H1 (cell line): ENCODE data around the gene PML. TPM values are rescaled to one million over a fixed set of nuclear protein-coding genes. Genes with fewer than 3 reads are reported as not detected.

Experiments used
- CTCF ChIA-PET: fragments of 300-600 bp; sonication (Branson Sonifier 250); formaldehyde crosslinking; loops from one replicate; lab custom pipeline; 2021; ENCODE audit not compliant: partially characterized antibody; lab: Charles Lee
- POLR2A ChIA-PET: fragments of 300-600 bp; sonication (Branson Sonifier 250); formaldehyde crosslinking; loops from one replicate; lab custom pipeline; 2021; ENCODE audit warnings: inconsistent platforms; ENCODE audit not compliant: partially characterized antibody; lab: Charles Lee
- DNase-seq, 2 experiments: peaks; one replicate each; pipeline versions ENCODE4 v3.0.0 to v3.0.0-alpha.2; 2010 to 2022; ENCODE audit warnings: low spot score in 2 of 2, low read depth in 1 of 2, mixed read lengths in 1 of 2
- FAIRE-seq: peaks from 2 replicates; lab custom pipeline; 2011; peaks lifted over from hg19 to GRCh38; lab: Jason Lieb, UNC
- H2AFZ ChIP-seq: 2 replicates; pipeline ENCODE4 v1.8.1; 2012; ENCODE audit warnings: low read length, inconsistent platforms
- H2AK5ac ChIP-seq: 2 replicates; pipeline ENCODE4 v1.6.1; 2013; ENCODE audit warnings: low read depth, low read length
- H2BK120ac ChIP-seq: replicated peaks from 2 replicates; pipeline ENCODE3; 2013; ENCODE audit warnings: low read depth, low read length, inconsistent platforms
- H2BK12ac ChIP-seq: 2 replicates; pipeline ENCODE4 v1.6.1; 2013; ENCODE audit warnings: low read depth, low read length
- H2BK15ac ChIP-seq: 2 replicates; pipeline ENCODE4 v1.6.1; 2013; ENCODE audit warnings: low read length
- H2BK20ac ChIP-seq: 2 replicates; pipeline ENCODE4 v1.6.1; 2013; ENCODE audit warnings: low read length
- H2BK5ac ChIP-seq: 2 replicates; pipeline ENCODE4 v1.6.1; 2013; ENCODE audit warnings: low read depth, low read length
- H3K14ac ChIP-seq: 2 replicates; pipeline ENCODE4 v1.6.1; 2013; ENCODE audit warnings: inconsistent platforms; ENCODE audit not compliant: insufficient read length
- H3K18ac ChIP-seq: 2 replicates; pipeline ENCODE4 v1.6.1; 2013; ENCODE audit warnings: low read length; ENCODE audit errors: extremely low read depth
- H3K23ac ChIP-seq: 2 replicates; pipeline ENCODE4 v1.6.1; 2013; ENCODE audit warnings: inconsistent platforms; ENCODE audit not compliant: insufficient read length
- H3K23me2 ChIP-seq: 2 replicates; pipeline ENCODE4 v1.6.1; 2013; ENCODE audit warnings: low read depth, low read length
- H3K27ac ChIP-seq: 2 replicates; pipeline ENCODE4 v1.6.1; 2011; ENCODE audit warnings: low read depth, low read length, inconsistent platforms
- H3K27me3 ChIP-seq, 4 experiments: replicated peaks in 1 of 4; 1 replicate in 1 of 4; 2 replicates in 3 of 4; pipeline versions ENCODE4 v1.6.1 to v1.8.1; 2011 to 2013; ENCODE audit warnings: low read length in 3 of 4, mild to moderate bottlenecking in 3 of 4, inconsistent platforms in 2 of 4, mixed read lengths in 2 of 4, moderate library complexity in 1 of 4; ENCODE audit not compliant: control insufficient read depth in 3 of 4, insufficient read depth in 3 of 4; ENCODE audit errors: extremely low read depth in 1 of 4
- H3K36me3 ChIP-seq, 4 experiments: 2 replicates each; pipeline versions ENCODE4 v1.6.1 to v1.8.1; 2011 to 2013; ENCODE audit warnings: mild to moderate bottlenecking in 4 of 4, low read length in 3 of 4, moderate library complexity in 2 of 4, control low read depth in 1 of 4, inconsistent platforms in 1 of 4; ENCODE audit not compliant: insufficient read depth in 4 of 4, control insufficient read depth in 2 of 4
- H3K4ac ChIP-seq: replicated peaks from 2 replicates; pipeline ENCODE3; 2013; ENCODE audit warnings: low read length, low read depth, mixed read lengths, inconsistent platforms; ENCODE audit not compliant: insufficient read length
- H3K4me1 ChIP-seq, 4 experiments: replicated peaks in 1 of 4; 1 replicate in 1 of 4; 2 replicates in 3 of 4; pipeline versions ENCODE4 v1.6.1 to v1.8.1; 2011 to 2013; ENCODE audit warnings: low read length in 3 of 4, inconsistent platforms in 2 of 4, mixed read lengths in 1 of 4; ENCODE audit not compliant: insufficient read depth in 4 of 4, control insufficient read depth in 3 of 4
- H3K4me2 ChIP-seq, 2 experiments: 2 replicates each; pipeline versions ENCODE4 v1.6.1 to v1.8.1; 2011 to 2013; ENCODE audit warnings: low read depth in 2 of 2, low read length in 2 of 2, control low read depth in 1 of 2, inconsistent platforms in 1 of 2, mild to moderate bottlenecking in 1 of 2; ENCODE audit not compliant: insufficient read depth in 1 of 2
- H3K4me3 ChIP-seq, 4 experiments: fragments of 200-600, 300-600 bp in 1 of 4; sonication (generic), shearing (Covaris generic), sonication (Bioruptor Twin) in 1 of 4; 2 replicates each; pipeline versions ENCODE4 v1.5.1 to v1.8.1; 2011 to 2016; ENCODE audit warnings: low read length in 4 of 4, low read depth in 3 of 4, control low read depth in 2 of 4, inconsistent platforms in 2 of 4, mild to moderate bottlenecking in 2 of 4, mixed read lengths in 1 of 4, moderate library complexity in 1 of 4; ENCODE audit not compliant: insufficient read depth in 2 of 4; ENCODE audit errors: extremely low read depth in 1 of 4
- H3K56ac ChIP-seq: replicated peaks from 2 replicates; pipeline ENCODE3; 2013; ENCODE audit warnings: low read depth, mild to moderate bottlenecking, mixed read lengths, low read length, inconsistent platforms; ENCODE audit not compliant: insufficient read length
- H3K79me1 ChIP-seq: 2 replicates; pipeline ENCODE4 v1.6.1; 2013; ENCODE audit warnings: low read depth, low read length, control low read depth
- H3K79me2 ChIP-seq, 2 experiments: 2 replicates each; pipeline versions ENCODE4 v1.6.1 to v1.8.1; 2012 to 2013; ENCODE audit warnings: low read length in 2 of 2, mild to moderate bottlenecking in 2 of 2, inconsistent platforms in 1 of 2; ENCODE audit not compliant: insufficient read depth in 2 of 2, control insufficient read depth in 1 of 2
- H3K9ac ChIP-seq, 4 experiments: replicated peaks in 1 of 4; 1 replicate in 1 of 4; 2 replicates in 3 of 4; pipeline versions ENCODE4 v1.6.1 to v1.8.1; 2011 to 2013; ENCODE audit warnings: low read depth in 3 of 4, low read length in 3 of 4, control low read depth in 2 of 4, mild to moderate bottlenecking in 2 of 4, moderate library complexity in 2 of 4, inconsistent platforms in 1 of 4; ENCODE audit errors: extremely low read depth in 1 of 4
- H3K9me3 ChIP-seq, 2 experiments: 2 replicates each; pipeline versions ENCODE4 v1.6.1 to v1.8.1; 2012 to 2013; ENCODE audit warnings: mild to moderate bottlenecking in 2 of 2, moderate library complexity in 2 of 2, control low read depth in 1 of 2, inconsistent platforms in 1 of 2, low read depth in 1 of 2, low read length in 1 of 2, mixed read lengths in 1 of 2; ENCODE audit not compliant: insufficient read depth in 2 of 2
- H4K20me1 ChIP-seq, 2 experiments: replicated peaks in 1 of 2; 2 replicates each; pipeline versions ENCODE3 to v1.8.1; 2011 to 2013; ENCODE audit warnings: inconsistent platforms in 2 of 2, low read length in 2 of 2, mild to moderate bottlenecking in 1 of 2; ENCODE audit not compliant: insufficient read depth in 2 of 2, control insufficient read depth in 1 of 2
- H4K5ac ChIP-seq: 2 replicates; pipeline ENCODE4 v1.6.1; 2013; ENCODE audit warnings: low read length, low read depth, mixed read lengths, inconsistent platforms; ENCODE audit not compliant: insufficient read length
- H4K8ac ChIP-seq: 2 replicates; pipeline ENCODE4 v1.8.0; 2013; ENCODE audit warnings: mild to moderate bottlenecking, moderate library complexity, low read length, inconsistent platforms; ENCODE audit not compliant: insufficient read depth; ENCODE audit errors: extremely low read depth
- H4K91ac ChIP-seq: replicated peaks from 2 replicates; pipeline ENCODE3; 2013; ENCODE audit warnings: low read length, mixed read lengths, inconsistent platforms; ENCODE audit not compliant: insufficient read length
- BRCA1 ChIP-seq: IDR thresholded peaks from 2 replicates; pipeline ENCODE4 v1.6.1; 2012; ENCODE audit warnings: low read depth, low read length, improper control_type of control experiment
- CBX8 ChIP-seq: fragments of 300-800, 300-1000 bp; sonication (generic); IDR thresholded peaks from 2 replicates; pipeline ENCODE4 v1.7.1; 2016; ENCODE audit warnings: low read depth, low read length, borderline replicate concordance
- CEBPB ChIP-seq: IDR thresholded peaks from 2 replicates; pipeline ENCODE4 v1.6.1; 2012; ENCODE audit warnings: low read depth, low read length
- CREB1 ChIP-seq: IDR thresholded peaks from 2 replicates; pipeline ENCODE4 v1.6.1; 2012; ENCODE audit warnings: inconsistent platforms
- EP300 ChIP-seq, 2 experiments: IDR thresholded peaks; 1 replicate in 1 of 2; 2 replicates in 1 of 2; pipeline ENCODE4 v1.6.1; 2011 to 2012; ENCODE audit warnings: low read depth in 2 of 2, low read length in 2 of 2, mild to moderate bottlenecking in 2 of 2, borderline replicate concordance in 1 of 2, inconsistent platforms in 1 of 2, moderate library complexity in 1 of 2
- POLR2AphosphoS5 ChIP-seq: IDR thresholded peaks from 2 replicates; pipeline ENCODE4 v1.6.1; 2011; ENCODE audit warnings: low read depth, low read length
- SAP30 ChIP-seq: fragments of 300-600 bp; sonication (generic); IDR thresholded peaks from 2 replicates; pipeline ENCODE4 v1.7.1; 2012; ENCODE audit warnings: low read length, moderate library complexity, mild to moderate bottlenecking, inconsistent platforms; ENCODE audit not compliant: insufficient read depth, insufficient replicate concordance
- TAF7 ChIP-seq: optimal IDR thresholded peaks from 2 replicates; pipeline ENCODE3; 2011; ENCODE audit warnings: low read depth, mild to moderate bottlenecking, inconsistent platforms, low read length, moderate library complexity, borderline replicate concordance
- WGBS, 2 experiments: shearing (Covaris generic) in 1 of 2; methylation state at CpG; one replicate each; pipeline versions ENCODE4 v1.1.6 to v1.1.7; 2013 to 2015; ENCODE audit warnings: low lambda C conversion rate in 2 of 2, mixed read lengths in 2 of 2, inconsistent platforms in 1 of 2, low coverage in 1 of 2, missing lambda C conversion rate in 1 of 2; ENCODE audit not compliant: insufficient replicate concordance in 2 of 2, insufficient coverage in 1 of 2, insufficient read length in 1 of 2; ENCODE audit errors: extremely low coverage in 1 of 2, missing lambda C conversion rate in 1 of 2; 5-methylcytosine and 5-hydroxymethylcytosine counted together
- polyA plus RNA-seq, 7 experiments: library from polyadenylated mRNA; depleted of rRNA in 3 of 7; stranded (reverse) in 5 of 7; unstranded in 2 of 7; fragments of >200 nt in 5 of 7; fragments of 200-250 nt in 2 of 7; gene quantifications; 1 replicate in 5 of 7; 2 replicates in 1 of 7; 4 replicates in 1 of 7; pipeline versions ENCODE4 v1.2.1 to v1.2.3, GENCODE V29; 2011 to 2013; ENCODE audit warnings: missing spikeins in 2 of 7, mixed read lengths in 2 of 7
- total RNA-seq: library from RNA; stranded (reverse); fragmentation: NEBNext Ultra II Directional; extraction: Animal tissue kit (Norgen Biotek cat#: 25700); gene quantifications from 2 replicates; pipeline ENCODE4 v1.2.1, GENCODE V29; 2021

The PML gene
- total and polyA plus RNA-seq, 2 of the 8 experiments (the other 6 are each of a cell fraction or from before 2014, with no cell fraction given), result 14.9 to 30.3 TPM

- H3K18ac ChIP-seq, result no peak overlapping the region
- no peak overlapping the region for H2BK15ac ChIP-seq
- H3K4me2 ChIP-seq, result no peak overlapping the region
- no peak for FAIRE-seq
- 0 out of 2 replicates have a peak overlapping the region, but pooled peaks have one; percentile 0 for H2BK12ac ChIP-seq
- no peak overlapping the region for H3K4ac ChIP-seq
- H3K79me2 ChIP-seq, result no peaks in the 10 kb centered on the region
- no peak overlapping the region for H2AFZ ChIP-seq
- H3K27me3 ChIP-seq, result no peaks in the 10 kb centered on the region
- POLR2A ChIA-PET, result interaction anchor here (0.6 to 2.7 kb wide), 4 partner anchors 10 to 274 kb away, joined by 3 to 9 read pairs (median 7); no protein-coding TSS in a partner anchor
- H4K20me1 ChIP-seq, result no peaks in the 10 kb centered on the region
- peaks cover 0 to 7% (median 6%) of the 10 kb centered on the region in 4 experiments; a peak in 4 of 7 replicates for H3K4me1 ChIP-seq
- no peaks in the 10 kb centered on the region for H3K9me3 ChIP-seq
- H2AK5ac ChIP-seq, result 0 out of 2 replicates have a peak overlapping the region, but pooled peaks have one; percentile 39
- CTCF ChIA-PET, result interaction anchor here (0.8 to 13.0 kb wide), 46 partner anchors 8 to 1237 kb away, joined by 3 to 174 read pairs (median 4); partner anchors contain the start of genes PML and STOML1
- no peak overlapping the region for H4K8ac ChIP-seq
- peaks cover 0 to 4% (median 0%) of the 10 kb centered on the region in 4 experiments; a peak in 3 of 8 replicates for H3K36me3 ChIP-seq
- no peak overlapping the region for H3K4me3 ChIP-seq
- H3K27ac ChIP-seq, result no peak overlapping the region
- no peak overlapping the region for H3K56ac ChIP-seq
- H2BK20ac ChIP-seq, result no peak overlapping the region
- no peak overlapping the region for H2BK120ac ChIP-seq
- TF ChIP-seq EP300 (IDR thresholded peaks at IDR 0.05; ENCODE audit: borderline replicate concordance in 1 of 2, low read depth in 2 of 2, low read length in 2 of 2), result no peak
- TF ChIP-seq SAP30, result no peak
- TF ChIP-seq CEBPB, result no peak
- TF ChIP-seq TAF7, result no peak
- TF ChIP-seq CBX8, result no peak
- TF ChIP-seq POLR2AphosphoS5, result no peak
- TF ChIP-seq CREB1, result no peak
- no peak for TF ChIP-seq BRCA1
- TF ChIP-seq, all 59 proteins: peak for 0
- no peak overlapping the region for H4K5ac ChIP-seq
- H3K79me1 ChIP-seq, result no peaks in the 10 kb centered on the region
- 84% methylated on average over 21 of the region's 21 CpGs; no CpG with 5 or more reads in 1 of the 2 experiments for WGBS, 2 experiments
- no peaks in the 10 kb centered on the region for H3K23me2 ChIP-seq
- no peak for DNase-seq
- H4K91ac ChIP-seq, result no peak overlapping the region
- no peak overlapping the region for H2BK5ac ChIP-seq
- no peak overlapping the region for H3K14ac ChIP-seq
- no peak overlapping the region for H3K23ac ChIP-seq
- H3K9ac ChIP-seq, result no peak overlapping the region
These were observed 42.9 kb downstream of the PML start for GRCh38 chr15:74037171-74038117.
